ENCODE results near the gene GAA. TPM values are rescaled to one million over a fixed set of nuclear protein-coding genes. Genes with fewer than 3 reads are reported as not detected.

The GAA gene
- total RNA-seq, 1 donor from 2014 or later, result 22.6 TPM

DNA sequence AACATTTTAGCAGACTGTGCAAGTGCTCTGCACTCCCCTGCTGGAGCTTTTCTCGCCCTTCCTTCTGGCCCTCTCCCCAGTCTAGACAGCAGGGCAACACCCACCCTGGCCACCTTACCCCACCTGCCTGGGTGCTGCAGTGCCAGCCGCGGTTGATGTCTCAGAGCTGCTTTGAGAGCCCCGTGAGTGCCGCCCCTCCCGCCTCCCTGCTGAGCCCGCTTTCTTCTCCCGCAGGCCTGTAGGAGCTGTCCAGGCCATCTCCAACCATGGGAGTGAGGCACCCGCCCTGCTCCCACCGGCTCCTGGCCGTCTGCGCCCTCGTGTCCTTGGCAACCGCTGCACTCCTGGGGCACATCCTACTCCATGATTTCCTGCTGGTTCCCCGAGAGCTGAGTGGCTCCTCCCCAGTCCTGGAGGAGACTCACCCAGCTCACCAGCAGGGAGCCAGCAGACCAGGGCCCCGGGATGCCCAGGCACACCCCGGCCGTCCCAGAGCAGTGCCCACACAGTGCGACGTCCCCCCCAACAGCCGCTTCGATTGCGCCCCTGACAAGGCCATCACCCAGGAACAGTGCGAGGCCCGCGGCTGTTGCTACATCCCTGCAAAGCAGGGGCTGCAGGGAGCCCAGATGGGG lies 3.1 kb downstream of the GAA start:
- DNase-seq, result no peak

- DNase-seq, result no peak
Measured at GRCh38 chr17:80104956-80105375, 3.6 kb downstream of the GAA start.

GRCh38 chr17:80105762-80106161 lies 4.4 kb downstream of the GAA start:
- peak; percentile 86 for DNase-seq

DNA sequence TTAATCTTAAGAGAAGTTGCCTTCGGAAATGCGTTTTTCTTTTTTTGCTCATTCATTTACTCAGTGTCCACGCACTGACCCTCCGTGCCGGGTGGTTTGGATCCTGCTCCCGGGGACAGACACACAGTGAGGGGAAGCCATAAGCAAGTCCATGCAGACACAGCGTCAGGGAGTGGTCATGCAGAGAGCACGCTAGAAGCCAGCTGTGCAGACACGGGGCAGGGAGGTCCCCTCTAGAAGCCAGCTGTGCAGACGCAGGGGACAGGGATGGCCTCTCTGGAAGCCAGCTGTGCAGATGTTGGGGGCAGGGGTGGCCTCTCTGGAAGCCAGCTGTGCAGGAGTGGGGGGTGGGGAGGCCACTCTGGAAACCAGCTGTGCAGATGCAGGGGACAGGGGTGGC lies 4.8 kb downstream of the GAA start:
- peak; percentile 91 for DNase-seq

DNA sequence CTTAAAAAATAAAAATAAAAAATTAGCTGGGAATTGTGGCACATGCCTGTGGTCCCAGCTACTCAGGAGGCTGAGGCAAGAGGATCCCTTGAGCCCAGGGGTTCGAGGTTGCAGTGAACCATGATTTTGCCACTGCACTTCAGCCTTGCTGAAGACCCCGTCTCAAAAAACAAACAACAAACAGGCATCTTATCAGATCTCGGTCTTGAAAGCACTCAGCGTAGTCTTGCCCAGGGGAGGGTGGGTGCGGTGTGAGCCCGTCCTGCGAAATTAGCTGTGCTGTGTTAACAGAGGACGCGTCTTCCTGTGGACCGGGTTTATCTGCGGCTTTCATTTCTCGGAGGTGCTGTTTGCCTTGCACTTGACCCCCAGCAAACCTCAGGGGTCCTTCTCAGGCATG lies 5.4 kb downstream of the GAA start:
- DNase-seq, result no peak

GRCh38 chr17:80107231-80108021 lies 6.0 kb downstream of the GAA start:
- DNase-seq, result no peak

- no peak for DNase-seq
Measured at GRCh38 chr17:80108036-80108971, 6.9 kb downstream of the GAA start.

- DNase-seq, result no peak
Measured at GRCh38 chr17:80109066-80109660, 7.8 kb downstream of the GAA start.

GRCh38 chr17:80109713-80110446 lies 8.5 kb downstream of the GAA start:
- peak; percentile 69 for DNase-seq

- no peak for DNase-seq
Measured at GRCh38 chr17:80110447-80110812, 9.0 kb downstream of the GAA start.

DNA sequence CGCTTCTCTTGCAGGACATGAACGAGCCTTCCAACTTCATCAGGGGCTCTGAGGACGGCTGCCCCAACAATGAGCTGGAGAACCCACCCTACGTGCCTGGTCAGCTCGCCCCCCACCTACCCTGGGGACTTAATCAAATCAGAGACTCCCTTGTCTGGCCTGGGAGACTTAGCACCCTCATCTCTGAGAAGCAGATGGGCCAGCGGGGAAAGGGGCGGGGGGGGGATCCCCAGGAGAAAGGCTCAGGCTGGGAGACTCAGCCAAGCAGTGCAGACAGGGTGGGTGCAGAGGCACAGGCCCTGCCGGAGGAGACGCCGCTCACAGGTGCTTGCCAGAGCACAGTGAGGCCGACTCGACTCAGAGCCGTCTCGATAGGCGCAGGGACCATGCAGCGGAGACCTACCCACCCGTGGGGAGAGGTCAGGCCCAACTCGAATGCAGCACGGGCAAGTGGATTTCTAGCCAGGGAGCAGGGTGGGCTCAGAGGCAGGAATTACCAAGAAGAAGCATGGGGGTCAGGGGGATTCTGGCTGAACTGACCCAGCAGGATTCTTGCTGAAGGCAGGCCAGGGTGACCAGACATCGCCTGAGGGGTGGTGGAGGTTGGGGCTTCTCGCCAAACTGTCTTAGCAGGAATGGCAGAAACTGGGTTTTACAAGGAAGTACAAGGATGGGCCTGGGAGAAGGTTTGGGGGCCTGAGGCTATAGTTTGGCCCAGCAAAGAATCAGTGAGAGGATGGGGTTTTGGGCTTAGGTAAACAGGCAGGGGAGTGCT lies 9.7 kb downstream of the GAA start:
- no peak for DNase-seq

GRCh38 chr17:80111702-80112470 lies 10.5 kb downstream of the GAA start:
- DNase-seq, result no peak

- DNase-seq, result no peak
Measured at GRCh38 chr17:80112471-80113032, 11.2 kb downstream of the GAA start.

DNA sequence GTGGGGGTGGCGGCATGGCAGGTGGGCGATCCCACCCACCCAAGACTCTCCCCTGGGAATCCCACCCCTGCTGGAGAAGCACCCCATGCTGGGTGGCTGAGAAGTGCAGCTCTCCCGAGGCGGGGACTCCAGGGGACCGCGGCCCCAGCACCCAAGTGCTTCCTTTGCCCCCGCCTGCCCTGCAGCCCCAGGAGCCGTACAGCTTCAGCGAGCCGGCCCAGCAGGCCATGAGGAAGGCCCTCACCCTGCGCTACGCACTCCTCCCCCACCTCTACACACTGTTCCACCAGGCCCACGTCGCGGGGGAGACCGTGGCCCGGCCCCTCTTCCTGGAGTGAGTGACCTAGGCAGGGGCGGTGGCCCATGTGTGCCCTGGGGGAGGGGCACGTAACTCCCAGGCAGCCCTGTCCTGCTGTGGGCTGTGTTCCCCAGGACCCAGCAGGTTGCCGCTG lies 11.7 kb downstream of the GAA start:
- no peak for DNase-seq

DNA sequence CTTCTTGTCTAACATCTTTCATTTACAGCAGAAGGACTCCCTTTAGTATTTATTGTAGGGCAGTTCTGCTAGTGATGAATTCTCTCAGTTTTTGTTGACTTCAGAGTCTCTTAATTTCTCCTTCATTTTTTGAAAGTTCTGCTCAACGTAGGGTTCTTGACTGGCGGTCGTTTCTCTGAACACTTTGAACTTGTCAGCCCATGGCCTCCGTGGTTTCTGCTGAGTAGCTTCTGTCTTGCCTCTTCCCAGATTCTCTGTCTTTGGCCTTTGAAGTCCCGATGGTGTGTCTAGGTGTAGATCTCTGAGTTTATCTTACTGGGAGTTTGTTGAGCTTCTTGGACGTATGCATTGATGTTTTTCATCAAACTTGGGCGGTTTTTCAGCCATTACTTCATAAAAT lies 13.4 kb downstream of the GAA start:
- DNase-seq, result no peak

DNA sequence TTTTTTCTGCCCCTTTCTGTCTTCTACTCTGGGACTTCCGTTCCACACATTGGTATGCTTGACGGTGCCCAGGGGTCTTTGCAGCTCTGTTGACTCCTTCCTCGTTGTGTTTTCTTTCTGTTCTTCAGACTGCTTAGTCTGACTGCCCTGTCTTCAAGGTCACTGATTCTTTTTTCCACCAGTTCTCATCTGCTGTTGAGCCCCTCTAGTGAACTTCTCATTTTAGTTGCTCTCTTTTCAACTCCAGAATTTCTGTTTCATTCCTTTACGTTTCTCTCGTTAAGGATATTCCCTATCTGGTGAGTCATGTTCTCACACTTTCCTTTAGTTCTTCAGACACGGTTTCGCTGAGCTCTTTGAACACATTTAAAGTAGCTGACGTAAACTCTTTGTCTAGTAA lies 13.8 kb downstream of the GAA start:
- no peak for DNase-seq

GRCh38 chr17:80116276-80116920 lies 15.0 kb downstream of the GAA start:
- no peak for DNase-seq

DNA sequence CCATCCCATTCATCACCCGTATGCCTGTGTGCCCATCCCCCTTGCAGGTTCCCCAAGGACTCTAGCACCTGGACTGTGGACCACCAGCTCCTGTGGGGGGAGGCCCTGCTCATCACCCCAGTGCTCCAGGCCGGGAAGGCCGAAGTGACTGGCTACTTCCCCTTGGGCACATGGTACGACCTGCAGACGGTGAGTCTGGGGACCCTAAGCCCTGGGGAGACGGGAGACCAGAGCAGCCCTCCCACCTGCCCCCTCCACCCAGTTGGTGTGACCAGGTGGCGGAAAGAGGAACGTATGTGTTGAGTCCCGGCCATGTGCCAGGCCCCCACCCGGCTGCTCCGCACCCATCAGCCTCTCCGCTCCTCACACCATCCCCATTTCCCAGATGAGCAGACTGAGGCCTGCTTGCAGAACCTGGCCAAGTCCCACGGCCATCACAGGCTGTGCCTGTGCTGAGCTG lies 15.6 kb downstream of the GAA start:
- DNase-seq, result no peak
